Dendritic cell treated with granulocyte-macrophage colony-stimulating factor and Interleukin-4, amounts not matched to agents 40 ng/mL and 50 ng/mL, for 4 days (primary cell): Measurements from ENCODE around the gene FREM3.

Experiments used
- H3K27ac Mint-ChIP-seq: one replicate; pipeline ENCODE4 v1.8.0; 2022; ENCODE audit warnings: mild to moderate bottlenecking, mixed read lengths
- H3K27me3 Mint-ChIP-seq: one replicate; pipeline ENCODE4 v1.8.0; 2022; ENCODE audit warnings: mild to moderate bottlenecking, mixed read lengths
- H3K36me3 Mint-ChIP-seq: one replicate; pipeline ENCODE4 v1.8.0; 2022; ENCODE audit warnings: low read depth, mixed read lengths
- H3K4me1 Mint-ChIP-seq: one replicate; pipeline ENCODE4 v1.8.0; 2022; ENCODE audit warnings: low read depth, mixed read lengths
- H3K4me3 Mint-ChIP-seq: one replicate; pipeline ENCODE4 v1.8.0; 2022; ENCODE audit warnings: mild to moderate bottlenecking, moderate library complexity, mixed read lengths
- H3K9me3 Mint-ChIP-seq: one replicate; pipeline ENCODE4 v1.8.0; 2022; ENCODE audit warnings: mixed read lengths
- intact Hi-C: fragments of 100-400 bp; cut with micrococcal nuclease; formaldehyde crosslinking; loops from one replicate; pipeline ENCODE4 v1.15.0; 2022

The FREM3 gene

DNA sequence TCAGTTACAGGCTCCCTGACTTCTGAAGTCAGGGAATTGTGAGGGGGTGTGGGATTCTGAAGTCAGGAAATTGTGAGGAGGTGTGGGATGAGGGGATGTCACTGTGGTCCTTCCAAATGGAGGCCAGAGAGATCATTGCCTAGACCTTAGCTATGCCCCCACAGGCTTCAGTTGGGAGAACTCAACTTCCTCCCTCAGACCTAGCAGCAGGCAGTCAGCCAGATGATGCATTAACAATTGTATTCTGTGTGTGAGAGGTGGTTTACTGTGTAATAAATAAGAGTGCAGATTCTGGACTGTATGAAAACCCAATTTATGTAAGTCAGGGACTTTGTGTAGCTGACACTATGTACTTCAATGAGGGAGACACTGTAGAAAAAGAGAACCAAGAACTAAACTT is 65.7 kb downstream of the FREM3 start:
- Mint-ChIP-seq H3K36me3 (no peaks in the 10 kb centered on the region), H3K27ac (no peak overlapping the region), H3K4me1 (no peaks in the 10 kb centered on the region), H3K27me3 (no peaks in the 10 kb centered on the region), H3K4me3 (no peak overlapping the region), H3K9me3 (no peaks in the 10 kb centered on the region)
- intact Hi-C loops = no loop called here

GRCh38 chr4:143633833-143634232 is 66.6 kb downstream of the FREM3 start:
- Mint-ChIP-seq H3K36me3 (no peaks in the 10 kb centered on the region), H3K4me3 (no peak overlapping the region), H3K27me3 (no peaks in the 10 kb centered on the region), H3K9me3 (no peaks in the 10 kb centered on the region), H3K4me1 (no peaks in the 10 kb centered on the region), H3K27ac (no peak overlapping the region)
- intact Hi-C loops = no loop called here

GRCh38 chr4:143626134-143626911 is 74.2 kb downstream of the FREM3 start:
- Mint-ChIP-seq H3K27ac (no peak overlapping the region), H3K36me3 (no peaks in the 10 kb centered on the region), H3K4me3 (no peak overlapping the region), H3K27me3 (peaks cover 3% of the 10 kb centered on the region), H3K4me1 (no peaks in the 10 kb centered on the region), H3K9me3 (no peaks in the 10 kb centered on the region)
- intact Hi-C loops = no loop called here

- H3K4me3 Mint-ChIP-seq = no peak overlapping the region
- H3K27me3 Mint-ChIP-seq = peaks cover 3% of the 10 kb centered on the region
- no peaks in the 10 kb centered on the region for H3K9me3 Mint-ChIP-seq
- no peaks in the 10 kb centered on the region for H3K36me3 Mint-ChIP-seq
- no peak overlapping the region for H3K27ac Mint-ChIP-seq
- H3K4me1 Mint-ChIP-seq = no peaks in the 10 kb centered on the region
- intact Hi-C loops = no loop called here
These were observed 74.8 kb downstream of the FREM3 start for GRCh38 chr4:143625632-143626031.

- Mint-ChIP-seq H3K36me3 (no peaks in the 10 kb centered on the region), H3K27ac (no peak overlapping the region), H3K4me1 (peaks cover 9% of the 10 kb centered on the region), H3K9me3 (no peaks in the 10 kb centered on the region), H3K27me3 (peaks cover 3% of the 10 kb centered on the region), H3K4me3 (no peak overlapping the region)
- intact Hi-C loops = no loop called here
These were observed 76.6 kb downstream of the FREM3 start for GRCh38 chr4:143623896-143624295.

DNA sequence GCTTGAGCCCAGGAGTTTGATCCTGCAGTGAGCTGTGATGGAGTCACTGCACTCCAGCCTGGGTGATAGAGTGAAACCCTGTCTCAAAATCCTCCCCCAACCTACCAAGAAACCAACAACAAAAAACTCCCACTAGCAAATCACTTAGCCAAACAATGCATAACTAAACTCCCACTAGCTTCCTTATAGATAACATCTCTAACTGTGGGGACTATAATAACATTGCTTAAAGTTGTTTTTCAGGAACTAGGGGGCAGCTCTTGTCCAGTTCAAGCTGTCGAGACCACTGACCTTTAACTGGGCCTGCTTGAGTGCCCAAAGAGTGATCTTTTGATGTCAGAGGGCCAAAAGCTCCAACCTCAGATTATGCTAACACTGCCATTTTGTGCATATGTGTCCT is 81.7 kb downstream of the FREM3 start:
- H3K4me3 Mint-ChIP-seq = no peak overlapping the region
- no peak overlapping the region for H3K27ac Mint-ChIP-seq
- intact Hi-C loops = no loop called here
- peaks cover 14% of the 10 kb centered on the region for H3K27me3 Mint-ChIP-seq
- H3K4me1 Mint-ChIP-seq = peaks cover 9% of the 10 kb centered on the region
- no peaks in the 10 kb centered on the region for H3K36me3 Mint-ChIP-seq
- H3K9me3 Mint-ChIP-seq = no peaks in the 10 kb centered on the region

DNA sequence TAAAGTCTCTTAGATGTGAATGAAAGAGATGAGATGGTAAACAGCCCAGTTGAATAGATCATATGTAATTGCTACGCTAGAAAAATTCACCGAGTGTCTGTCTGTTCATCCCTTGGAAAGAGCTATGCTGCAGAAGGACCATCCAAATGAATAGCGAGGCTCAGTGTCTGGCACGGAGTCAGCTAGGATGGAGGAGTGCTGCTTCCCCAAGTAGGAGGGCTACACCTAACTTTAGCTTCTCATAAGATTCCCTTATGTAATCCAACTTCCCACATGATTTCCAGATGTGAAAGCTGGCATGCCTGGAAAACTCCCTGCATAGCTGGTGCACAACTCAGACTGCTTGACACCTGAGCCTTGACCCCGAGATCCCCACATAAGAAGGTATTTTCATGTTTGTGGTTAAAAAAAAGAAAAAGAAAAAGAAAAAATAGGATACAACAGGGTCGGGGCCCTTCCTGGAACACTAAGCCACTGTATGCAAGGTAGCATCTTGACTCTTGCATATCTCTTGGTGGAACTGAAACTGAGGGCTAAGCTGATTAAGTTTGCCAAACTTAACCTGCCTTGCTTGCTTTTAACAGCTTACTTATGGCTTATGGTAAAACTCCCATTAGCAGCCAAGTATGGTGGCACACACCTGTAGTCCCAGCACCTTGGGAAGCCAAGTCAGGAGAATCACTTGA is 82.3 kb downstream of the FREM3 start:
- intact Hi-C loops = no loop called here
- Mint-ChIP-seq H3K4me1 (peaks cover 9% of the 10 kb centered on the region), H3K4me3 (no peak overlapping the region), H3K27me3 (peaks cover 14% of the 10 kb centered on the region), H3K36me3 (no peaks in the 10 kb centered on the region), H3K9me3 (no peaks in the 10 kb centered on the region), H3K27ac (no peak overlapping the region)

DNA sequence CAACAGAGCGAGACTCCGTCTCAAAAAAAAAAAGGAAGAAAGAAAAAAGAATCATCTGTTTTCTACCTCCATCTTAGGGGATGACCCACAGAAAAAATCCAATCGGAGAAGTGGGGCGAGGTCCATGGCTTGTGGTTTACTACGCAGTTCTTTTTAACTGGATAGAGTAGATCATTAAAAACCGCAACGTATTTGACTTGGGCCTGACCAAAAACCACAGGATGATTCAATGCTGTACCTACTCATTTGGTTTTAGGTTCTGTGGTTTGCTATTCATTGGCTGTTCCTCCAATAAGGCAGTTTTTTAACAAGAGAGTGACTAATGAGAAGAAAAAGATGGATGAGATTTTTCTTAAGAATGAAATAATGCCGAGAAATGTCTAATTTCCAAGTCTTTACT is 83.7 kb downstream of the FREM3 start:
- Mint-ChIP-seq H3K4me1 (peaks cover 9% of the 10 kb centered on the region), H3K36me3 (no peaks in the 10 kb centered on the region), H3K4me3 (no peak overlapping the region), H3K27me3 (peaks cover 19% of the 10 kb centered on the region), H3K9me3 (no peaks in the 10 kb centered on the region), H3K27ac (no peak overlapping the region)
- intact Hi-C loops = no loop called here

DNA sequence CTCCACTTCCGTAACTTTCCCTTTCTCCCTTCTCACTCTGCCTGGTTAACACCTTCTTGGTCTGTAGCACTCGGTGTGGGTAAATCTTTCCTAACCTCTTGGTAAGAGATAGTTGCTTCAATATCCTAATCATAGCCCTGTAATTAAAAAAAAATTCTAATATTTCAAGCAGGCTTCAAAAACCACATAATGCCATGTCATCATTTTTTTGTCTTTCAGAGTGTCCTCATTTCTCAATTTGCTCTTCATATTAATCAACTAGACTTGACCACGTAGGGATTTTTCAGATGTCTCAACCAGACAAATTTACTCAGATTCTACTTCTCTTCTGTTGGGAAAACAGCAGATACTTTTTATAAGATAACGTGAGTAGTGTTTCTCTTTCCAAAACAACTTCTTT is 91.0 kb downstream of the FREM3 start:
- intact Hi-C loops = no loop called here
- Mint-ChIP-seq H3K27me3 (peaks cover 13% of the 10 kb centered on the region), H3K36me3 (no peaks in the 10 kb centered on the region), H3K4me1 (no peaks in the 10 kb centered on the region), H3K9me3 (no peaks in the 10 kb centered on the region), H3K27ac (no peak overlapping the region), H3K4me3 (no peak overlapping the region)

- intact Hi-C loops = no loop called here
- H3K9me3 Mint-ChIP-seq = no peaks in the 10 kb centered on the region
These were observed 94.0 kb downstream of the FREM3 start for GRCh38 chr4:143606480-143606879.

GRCh38 chr4:143599827-143600226 is 100.6 kb downstream of the FREM3 start:
- Mint-ChIP-seq H3K4me3 (no peak overlapping the region), H3K36me3 (no peaks in the 10 kb centered on the region), H3K9me3 (no peaks in the 10 kb centered on the region), H3K27ac (no peak overlapping the region), H3K4me1 (no peaks in the 10 kb centered on the region), H3K27me3 (no peaks in the 10 kb centered on the region)
- intact Hi-C loops = no loop called here

More at GRCh38 chr4:143606480-143606879, 94.0 kb downstream of the FREM3 start:
- no peak overlapping the region for H3K27ac Mint-ChIP-seq
- H3K36me3 Mint-ChIP-seq = no peaks in the 10 kb centered on the region
- H3K4me1 Mint-ChIP-seq = no peaks in the 10 kb centered on the region
- H3K4me3 Mint-ChIP-seq = no peak overlapping the region
- peaks cover 5% of the 10 kb centered on the region for H3K27me3 Mint-ChIP-seq

- intact Hi-C loops = no loop called here
- H3K4me3 Mint-ChIP-seq = no peak overlapping the region
These were observed 101.7 kb downstream of the FREM3 start for GRCh38 chr4:143598816-143599215.

DNA sequence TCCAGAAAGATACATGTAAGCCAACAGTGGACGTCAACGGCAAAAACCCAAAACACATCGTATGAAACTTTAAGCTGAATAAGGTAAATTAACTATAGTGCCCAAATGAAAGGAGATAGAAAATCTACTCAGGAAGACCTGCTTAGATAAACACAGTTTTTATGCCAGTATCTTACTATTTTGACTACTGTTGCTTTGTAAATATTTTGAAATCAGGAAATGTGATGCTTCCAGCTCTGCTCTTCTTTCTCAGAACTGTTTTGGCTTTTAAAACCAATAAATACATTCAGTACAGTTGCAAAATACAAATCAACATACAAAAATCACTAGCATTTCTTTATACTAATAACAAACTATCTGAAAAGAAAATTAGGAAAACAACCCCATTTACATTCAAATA is 103.2 kb downstream of the FREM3 start:
- Mint-ChIP-seq H3K36me3 (no peaks in the 10 kb centered on the region), H3K27me3 (no peaks in the 10 kb centered on the region), H3K9me3 (peaks cover 20% of the 10 kb centered on the region), H3K4me3 (no peak overlapping the region), H3K4me1 (no peaks in the 10 kb centered on the region), H3K27ac (no peak overlapping the region)
- intact Hi-C loops = no loop called here

More at GRCh38 chr4:143598816-143599215, 101.7 kb downstream of the FREM3 start:
- no peaks in the 10 kb centered on the region for H3K27me3 Mint-ChIP-seq
- no peaks in the 10 kb centered on the region for H3K4me1 Mint-ChIP-seq
- H3K9me3 Mint-ChIP-seq = peaks cover 7% of the 10 kb centered on the region
- H3K27ac Mint-ChIP-seq = no peak overlapping the region
- no peaks in the 10 kb centered on the region for H3K36me3 Mint-ChIP-seq

GRCh38 chr4:143587703-143588102 is 112.8 kb downstream of the FREM3 start:
- H3K4me1 Mint-ChIP-seq = no peaks in the 10 kb centered on the region
- intact Hi-C loops = no loop called here
- H3K36me3 Mint-ChIP-seq = no peaks in the 10 kb centered on the region
- no peak overlapping the region for H3K4me3 Mint-ChIP-seq
- no peak overlapping the region for H3K27ac Mint-ChIP-seq
- peaks cover 22% of the 10 kb centered on the region for H3K9me3 Mint-ChIP-seq
- no peaks in the 10 kb centered on the region for H3K27me3 Mint-ChIP-seq
